ENCODE measurements around the gene AP5S1. TPM values are rescaled to one million over a fixed set of nuclear protein-coding genes. Genes with fewer than 3 reads are reported as not detected.
"Not testable (repeated sequence)": the region's sequence is repeated elsewhere in the genome, so short reads cannot be mapped to it uniquely, and the experiment has no call there.

Gene AP5S1
- total RNA-seq, 4 donors from 2014 or later: 10.4 to 12.1 (median 11.0) TPM

DNA sequence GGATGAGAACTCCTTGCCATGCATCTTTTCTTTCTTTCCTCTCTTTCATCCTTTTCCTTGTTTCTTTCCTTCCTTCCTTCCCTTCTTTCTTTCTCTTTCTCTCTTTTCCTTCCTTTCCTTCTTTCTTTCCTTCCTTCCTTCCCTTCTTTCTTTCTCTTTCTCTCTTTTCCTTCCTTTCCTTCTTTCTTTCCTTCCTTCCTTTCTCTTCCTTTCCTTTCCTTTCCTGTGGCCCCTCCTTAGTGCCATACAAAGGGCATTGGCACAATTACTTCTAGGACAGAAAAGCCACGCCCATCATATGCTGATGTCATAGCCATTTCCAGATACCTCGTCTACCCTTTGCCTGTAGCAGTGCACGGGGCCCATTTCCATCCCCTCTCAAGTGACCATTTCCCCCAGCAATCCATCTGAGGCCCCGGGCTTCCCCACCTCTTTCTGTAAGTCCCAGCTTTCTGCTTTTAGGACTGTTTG is 31.6 kb upstream of the AP5S1 start:
- TF ChIP-seq POLR2A (IDR thresholded peaks at IDR 0.05) (no peak), POLR2AphosphoS5 (IDR thresholded peaks at IDR 0.05) (no peak), EP300 (IDR thresholded peaks at IDR 0.05) (no peak)
- TF ChIP-seq, protein P1, sequence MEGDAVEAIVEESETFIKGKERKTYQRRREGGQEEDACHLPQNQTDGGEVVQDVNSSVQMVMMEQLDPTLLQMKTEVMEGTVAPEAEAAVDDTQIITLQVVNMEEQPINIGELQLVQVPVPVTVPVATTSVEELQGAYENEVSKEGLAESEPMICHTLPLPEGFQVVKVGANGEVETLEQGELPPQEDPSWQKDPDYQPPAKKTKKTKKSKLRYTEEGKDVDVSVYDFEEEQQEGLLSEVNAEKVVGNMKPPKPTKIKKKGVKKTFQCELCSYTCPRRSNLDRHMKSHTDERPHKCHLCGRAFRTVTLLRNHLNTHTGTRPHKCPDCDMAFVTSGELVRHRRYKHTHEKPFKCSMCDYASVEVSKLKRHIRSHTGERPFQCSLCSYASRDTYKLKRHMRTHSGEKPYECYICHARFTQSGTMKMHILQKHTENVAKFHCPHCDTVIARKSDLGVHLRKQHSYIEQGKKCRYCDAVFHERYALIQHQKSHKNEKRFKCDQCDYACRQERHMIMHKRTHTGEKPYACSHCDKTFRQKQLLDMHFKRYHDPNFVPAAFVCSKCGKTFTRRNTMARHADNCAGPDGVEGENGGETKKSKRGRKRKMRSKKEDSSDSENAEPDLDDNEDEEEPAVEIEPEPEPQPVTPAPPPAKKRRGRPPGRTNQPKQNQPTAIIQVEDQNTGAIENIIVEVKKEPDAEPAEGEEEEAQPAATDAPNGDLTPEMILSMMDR (IDR thresholded peaks at IDR 0.05): no peak
- 54 to 100% methylated on average over 1 to 4 of the region's 4 CpGs for WGBS, 2 donors (ENCODE audit: low coverage in 1 of 2)
- H3K4me1 ChIP-seq: peaks cover 2 to 43% (median 25%) of the 10 kb centered on the region in 3 donors
- no peaks in the 10 kb centered on the region for H3K9me3 ChIP-seq
- H3K4me3 ChIP-seq: no peak overlapping the region
- peak overlapping the region in 1 of 4 donors; percentile 22 for H3K27ac ChIP-seq
- ATAC-seq: no peak
- H3K36me3 ChIP-seq: peaks cover 0 to 10% of the 10 kb centered on the region in 2 donors
- no peaks in the 10 kb centered on the region for H3K27me3 ChIP-seq

DNA sequence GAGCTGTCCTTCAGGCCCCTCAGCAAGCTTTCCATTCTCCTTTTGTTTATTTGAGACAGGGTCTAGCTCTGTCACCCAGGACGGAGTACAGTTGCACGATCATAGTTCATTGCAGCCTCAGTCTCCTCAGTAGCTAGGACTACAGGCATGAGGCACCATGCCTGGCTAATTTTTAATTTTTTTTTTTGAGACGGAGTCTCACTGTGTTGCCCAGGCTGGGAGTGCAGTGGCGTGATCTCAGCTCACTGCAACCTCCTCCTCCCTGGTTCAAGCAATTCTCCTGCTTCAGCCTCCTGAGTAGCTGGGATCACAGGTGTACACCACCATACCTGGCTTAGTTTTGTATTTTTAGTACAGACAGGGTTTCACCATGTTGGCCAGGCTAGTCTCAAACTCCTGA is 31.1 kb upstream of the AP5S1 start:
- WGBS, 2 donors (ENCODE audit: low coverage in 1 of 2): 85 to 90% methylated on average over 4 of the region's 4 CpGs
- not testable (repeated sequence) for H3K27me3 ChIP-seq, H3K36me3 ChIP-seq, H3K9me3 ChIP-seq, ATAC-seq, H3K4me3 ChIP-seq
- Histone ChIP-seq H3K4me1 (peaks cover 2 to 38% (median 20%) of the 10 kb centered on the region in 3 donors), H3K27ac (peak overlapping the region in 1 of 4 donors; percentile 22)

DNA sequence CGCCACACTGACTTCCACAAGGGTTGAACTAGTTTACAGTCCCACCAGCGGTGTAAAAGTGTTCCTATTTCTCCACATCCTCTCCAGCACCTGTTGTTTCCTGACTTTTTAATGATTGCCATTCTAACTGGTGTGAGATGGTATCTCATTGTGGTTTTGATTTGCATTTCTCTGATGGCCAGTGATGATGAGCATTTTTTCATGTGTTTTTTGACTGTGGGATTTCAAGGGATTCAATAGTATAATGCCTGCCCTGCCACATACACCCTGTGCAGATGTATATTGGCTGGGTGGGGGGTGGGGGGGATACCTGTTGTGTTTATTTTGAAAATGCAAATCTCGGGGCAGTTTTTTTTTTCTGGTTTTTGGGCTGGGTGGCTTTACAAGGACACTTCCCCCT is 26.2 kb upstream of the AP5S1 start:
- not testable (repeated sequence) for ATAC-seq, H3K27me3 ChIP-seq, H3K4me3 ChIP-seq, H3K9me3 ChIP-seq
- Histone ChIP-seq H3K36me3 (peaks cover 0 to 16% of the 10 kb centered on the region in 2 donors), H3K4me1 (peaks cover 0 to 46% (median 25%) of the 10 kb centered on the region in 3 donors), H3K27ac (peak overlapping the region in 2 of 4 donors; percentile 96 to 99)
- 100% methylated on average over 1 of the region's 3 CpGs; no CpG with 5 or more reads in 1 of the 2 donors for WGBS, 2 donors (ENCODE audit: low coverage in 1 of 2)

DNA sequence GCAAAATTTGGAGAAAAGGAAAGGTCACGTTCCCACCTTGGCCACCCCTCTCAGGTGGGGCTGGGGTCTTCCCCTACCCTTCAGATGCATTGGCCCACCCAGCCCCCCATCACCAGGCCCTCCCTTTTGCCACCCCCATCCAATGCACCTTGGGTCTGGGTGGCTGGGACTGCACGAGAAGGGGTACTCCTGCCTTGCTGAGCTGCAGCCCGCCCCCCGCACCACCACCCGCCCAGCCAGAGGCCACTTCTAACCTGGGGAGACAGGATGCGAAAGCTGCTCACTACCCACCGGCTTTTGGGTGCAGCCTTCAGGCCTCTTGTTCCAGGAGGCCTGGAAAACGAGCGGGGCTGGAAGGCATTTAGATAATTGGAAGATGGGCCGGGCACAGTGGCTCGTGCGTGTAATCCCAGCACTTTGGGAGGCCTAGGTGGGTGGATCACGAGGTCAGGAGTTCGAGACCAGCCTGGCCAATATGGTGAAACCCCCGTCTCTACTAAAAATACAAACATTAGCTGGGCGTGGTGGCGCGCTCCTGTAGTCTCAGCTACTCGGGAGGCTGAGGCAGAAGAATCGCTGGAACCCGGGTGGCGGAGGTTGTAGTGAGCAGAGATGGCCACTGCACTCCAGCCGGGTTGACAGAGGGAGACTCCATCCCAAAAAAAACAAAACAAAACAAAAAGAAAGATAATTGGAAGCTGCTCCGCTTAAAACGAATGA is 25.5 kb upstream of the AP5S1 start:
- 75 to 80% methylated on average over 1 to 10 of the region's 25 CpGs for WGBS, 2 donors (ENCODE audit: low coverage in 1 of 2)
- H3K36me3 ChIP-seq: peaks cover 0 to 22% of the 10 kb centered on the region in 2 donors
- no peak for ATAC-seq
- no peaks in the 10 kb centered on the region for H3K27me3 ChIP-seq
- TF ChIP-seq EP300 (IDR thresholded peaks at IDR 0.05) (no peak), POLR2A (IDR thresholded peaks at IDR 0.05) (no peak), POLR2AphosphoS5 (IDR thresholded peaks at IDR 0.05) (no peak)
- TF ChIP-seq, protein P1 (IDR thresholded peaks at IDR 0.05): no peak
- peak overlapping the region; percentile 92 to 99 (median 96) for H3K27ac ChIP-seq
- no peaks in the 10 kb centered on the region for H3K9me3 ChIP-seq
- peak overlapping the region in 1 of 2 donors; percentile 80 for H3K4me3 ChIP-seq
- peaks cover 0 to 52% (median 30%) of the 10 kb centered on the region in 3 donors for H3K4me1 ChIP-seq

DNA sequence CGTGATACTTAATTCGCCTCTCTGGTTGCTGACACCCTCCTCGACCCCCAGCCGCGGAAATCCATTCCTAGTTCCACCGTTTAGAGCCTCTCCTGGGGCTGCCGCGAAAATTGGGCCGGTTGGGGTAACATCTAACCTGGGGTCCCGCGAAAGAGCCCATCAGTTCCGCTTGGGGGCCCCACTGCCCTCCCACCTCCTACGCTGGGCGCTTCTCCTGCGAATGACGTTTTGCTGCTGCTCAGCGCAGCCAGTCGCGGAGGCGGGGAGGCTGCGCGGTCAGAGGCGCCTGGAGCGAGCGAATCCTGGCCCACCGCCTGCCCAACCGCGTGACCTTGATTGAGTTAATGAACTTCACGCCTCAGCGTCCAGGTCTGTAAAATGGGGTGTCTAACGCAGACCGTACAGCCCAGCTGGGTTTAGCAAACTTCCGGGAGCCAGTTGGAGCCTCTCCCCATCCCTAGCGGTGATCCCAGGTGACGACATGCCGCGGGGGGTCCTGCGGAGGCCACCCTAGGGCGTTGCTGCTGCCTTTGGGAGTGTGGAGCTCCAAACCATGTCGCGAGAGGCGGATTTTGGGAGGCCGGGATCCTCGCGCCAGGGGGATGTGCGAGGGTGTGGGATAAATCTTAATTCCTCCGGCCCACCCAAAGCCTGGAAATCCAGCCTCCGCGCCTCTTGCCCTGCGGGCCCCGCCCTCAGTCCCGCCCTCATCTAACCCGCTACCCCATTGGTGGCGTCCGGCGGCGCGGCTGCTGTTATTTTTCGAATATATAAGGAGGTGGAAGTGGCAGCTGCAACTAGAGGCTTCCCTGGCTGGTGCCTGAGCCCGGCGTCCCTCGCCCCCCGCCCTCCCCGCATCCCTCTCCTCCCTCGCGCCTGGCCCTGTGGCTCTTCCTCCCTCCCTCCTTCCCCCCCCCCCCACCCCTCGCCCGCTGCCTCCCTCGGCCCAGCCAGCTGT is 24.6 kb upstream of the AP5S1 start, which contains the start of gene CDC25B:
CDC25B (plus strand) TSS at position 800 of the 958 bp plus-strand sequence. CDS start 222 bp downstream, outside the sequence.
- 1% methylated on average over 13 of the region's 69 CpGs; no CpG with 5 or more reads in 1 of the 2 donors for WGBS, 2 donors (ENCODE audit: low coverage in 1 of 2)
- TF ChIP-seq POLR2AphosphoS5 (IDR thresholded peaks at IDR 0.05) (peak; percentile 72), POLR2A (IDR thresholded peaks at IDR 0.05) (peak; percentile 54 to 55), EP300 (IDR thresholded peaks at IDR 0.05) (no peak)
- TF ChIP-seq, protein P1 (IDR thresholded peaks at IDR 0.05): peak in 3 of 4 experiments; percentile 48 to 79 (median 75)
- peaks cover 0 to 61% (median 30%) of the 10 kb centered on the region in 3 donors for H3K4me1 ChIP-seq

More for the DNA sequence above, 24.6 kb upstream of the AP5S1 start, which contains the start of gene CDC25B:
- Histone ChIP-seq H3K9me3 (no peaks in the 10 kb centered on the region), H3K27ac (peak within 1 kb of the TSS; percentile 92 to 99 (median 96)), H3K36me3 (peaks cover 0 to 31% of the 10 kb centered on the region in 2 donors), H3K27me3 (no peaks in the 10 kb centered on the region), H3K4me3 (peak within 1 kb of the TSS; percentile 80 to 93)
- ATAC-seq: peak; percentile 96
